ENCODE data around the gene SLC4A4.

SLC4A4 gene

GRCh38 chr4:71449040-71449439, 110.2 kb downstream of the SLC4A4 start:
- Mint-ChIP-seq H3K36me3 (no peaks in the 10 kb centered on the region), H3K27ac (no peak overlapping the region), H3K4me1 (no peaks in the 10 kb centered on the region), H3K9me3 (no peaks in the 10 kb centered on the region), H3K27me3 (no peaks in the 10 kb centered on the region), H3K4me3 (no peak overlapping the region)
- no peak for DNase-seq (ENCODE audit: low spot score in 2 of 2)
- no peak for ATAC-seq (ENCODE audit: low read depth)

GRCh38 chr4:71449878-71450277, 111.1 kb downstream of the SLC4A4 start:
- Mint-ChIP-seq H3K27me3 (no peaks in the 10 kb centered on the region), H3K27ac (no peak overlapping the region), H3K9me3 (no peaks in the 10 kb centered on the region), H3K4me3 (no peak overlapping the region), H3K36me3 (no peaks in the 10 kb centered on the region), H3K4me1 (no peaks in the 10 kb centered on the region)
- no peak for ATAC-seq (ENCODE audit: low read depth)
- no peak for DNase-seq (ENCODE audit: low spot score in 2 of 2)

- no peaks in the 10 kb centered on the region for H3K4me1 Mint-ChIP-seq
- DNase-seq (ENCODE audit: low spot score in 2 of 2) (no peak), ATAC-seq (ENCODE audit: low read depth) (no peak)
- H3K4me3 Mint-ChIP-seq = no peak overlapping the region
- H3K9me3 Mint-ChIP-seq = no peaks in the 10 kb centered on the region
- H3K27me3 Mint-ChIP-seq = no peaks in the 10 kb centered on the region
- H3K27ac Mint-ChIP-seq = no peak overlapping the region
- H3K36me3 Mint-ChIP-seq = no peaks in the 10 kb centered on the region
Observed at GRCh38 chr4:71453531-71453930, 114.7 kb downstream of the SLC4A4 start.

- Mint-ChIP-seq H3K27ac (no peak overlapping the region), H3K4me1 (no peaks in the 10 kb centered on the region)
Observed at GRCh38 chr4:71456841-71457240, 118.0 kb downstream of the SLC4A4 start.

GRCh38 chr4:71460371-71460770, 121.6 kb downstream of the SLC4A4 start:
- Mint-ChIP-seq H3K9me3 (no peaks in the 10 kb centered on the region), H3K27ac (no peak overlapping the region), H3K36me3 (no peaks in the 10 kb centered on the region), H3K4me1 (no peaks in the 10 kb centered on the region), H3K4me3 (no peak overlapping the region), H3K27me3 (no peaks in the 10 kb centered on the region)
- DNase-seq (ENCODE audit: low spot score in 2 of 2) = no peak
- ATAC-seq (ENCODE audit: low read depth) = no peak

More at GRCh38 chr4:71456841-71457240, 118.0 kb downstream of the SLC4A4 start:
- ATAC-seq (ENCODE audit: low read depth) (no peak), DNase-seq (ENCODE audit: low spot score in 2 of 2) (no peak)
- Mint-ChIP-seq H3K27me3 (no peaks in the 10 kb centered on the region), H3K9me3 (no peaks in the 10 kb centered on the region), H3K36me3 (no peaks in the 10 kb centered on the region), H3K4me3 (no peak overlapping the region)

- Mint-ChIP-seq H3K27me3 (no peaks in the 10 kb centered on the region), H3K36me3 (no peaks in the 10 kb centered on the region), H3K4me1 (no peaks in the 10 kb centered on the region), H3K27ac (no peak overlapping the region), H3K4me3 (no peak overlapping the region), H3K9me3 (no peaks in the 10 kb centered on the region)
- ATAC-seq (ENCODE audit: low read depth) (no peak), DNase-seq (ENCODE audit: low spot score in 2 of 2) (no peak)
Observed at GRCh38 chr4:71461422-71461821, 122.6 kb downstream of the SLC4A4 start.

GRCh38 chr4:71466775-71467174, 128.0 kb downstream of the SLC4A4 start:
- Mint-ChIP-seq H3K4me3 (no peak overlapping the region), H3K9me3 (no peaks in the 10 kb centered on the region), H3K27ac (no peak overlapping the region), H3K36me3 (no peaks in the 10 kb centered on the region), H3K4me1 (no peaks in the 10 kb centered on the region), H3K27me3 (no peaks in the 10 kb centered on the region)
- ATAC-seq (ENCODE audit: low read depth) = no peak
- no peak for DNase-seq (ENCODE audit: low spot score in 2 of 2)

GRCh38 chr4:71468116-71468710, 129.4 kb downstream of the SLC4A4 start:
- no peaks in the 10 kb centered on the region for H3K36me3 Mint-ChIP-seq
- H3K27me3 Mint-ChIP-seq = no peaks in the 10 kb centered on the region
- no peak for DNase-seq (ENCODE audit: low spot score in 2 of 2)
- no peak overlapping the region for H3K27ac Mint-ChIP-seq
- H3K9me3 Mint-ChIP-seq = no peaks in the 10 kb centered on the region
- no peaks in the 10 kb centered on the region for H3K4me1 Mint-ChIP-seq
- no peak for ATAC-seq (ENCODE audit: low read depth)
- H3K4me3 Mint-ChIP-seq = no peak overlapping the region

- no peaks in the 10 kb centered on the region for H3K9me3 Mint-ChIP-seq
- H3K27me3 Mint-ChIP-seq = no peaks in the 10 kb centered on the region
- H3K4me1 Mint-ChIP-seq = no peaks in the 10 kb centered on the region
- no peak for ATAC-seq (ENCODE audit: low read depth)
- H3K36me3 Mint-ChIP-seq = no peaks in the 10 kb centered on the region
- H3K4me3 Mint-ChIP-seq = no peak overlapping the region
- no peak for DNase-seq (ENCODE audit: low spot score in 2 of 2)
- no peak overlapping the region for H3K27ac Mint-ChIP-seq
Observed at GRCh38 chr4:71469541-71469940, 130.7 kb downstream of the SLC4A4 start.

- no peaks in the 10 kb centered on the region for H3K4me1 Mint-ChIP-seq
- no peaks in the 10 kb centered on the region for H3K9me3 Mint-ChIP-seq
Observed at GRCh38 chr4:71470524-71470923, 131.7 kb downstream of the SLC4A4 start.

GRCh38 chr4:71472946-71473345, 134.1 kb downstream of the SLC4A4 start:
- no peak overlapping the region for H3K27ac Mint-ChIP-seq
- DNase-seq (ENCODE audit: low spot score in 2 of 2) (no peak), ATAC-seq (ENCODE audit: low read depth) (no peak)
- H3K27me3 Mint-ChIP-seq = no peaks in the 10 kb centered on the region
- no peaks in the 10 kb centered on the region for H3K36me3 Mint-ChIP-seq
- H3K9me3 Mint-ChIP-seq = no peaks in the 10 kb centered on the region
- no peak overlapping the region for H3K4me3 Mint-ChIP-seq
- no peaks in the 10 kb centered on the region for H3K4me1 Mint-ChIP-seq

More at GRCh38 chr4:71470524-71470923, 131.7 kb downstream of the SLC4A4 start:
- Mint-ChIP-seq H3K4me3 (no peak overlapping the region), H3K27ac (no peak overlapping the region), H3K36me3 (no peaks in the 10 kb centered on the region), H3K27me3 (no peaks in the 10 kb centered on the region)
- ATAC-seq (ENCODE audit: low read depth) = no peak
- DNase-seq (ENCODE audit: low spot score in 2 of 2) = no peak

GRCh38 chr4:71473541-71474240, 134.9 kb downstream of the SLC4A4 start:
- Mint-ChIP-seq H3K36me3 (no peaks in the 10 kb centered on the region), H3K4me3 (no peak overlapping the region), H3K27me3 (no peaks in the 10 kb centered on the region), H3K27ac (no peak overlapping the region), H3K4me1 (no peaks in the 10 kb centered on the region), H3K9me3 (no peaks in the 10 kb centered on the region)
- DNase-seq (ENCODE audit: low spot score in 2 of 2) (no peak), ATAC-seq (ENCODE audit: low read depth) (no peak)

- H3K36me3 Mint-ChIP-seq = no peaks in the 10 kb centered on the region
- no peaks in the 10 kb centered on the region for H3K9me3 Mint-ChIP-seq
Observed at GRCh38 chr4:71474731-71475130, 135.9 kb downstream of the SLC4A4 start.

GRCh38 chr4:71476240-71476639, 137.4 kb downstream of the SLC4A4 start:
- no peak overlapping the region for H3K4me3 Mint-ChIP-seq
- H3K27me3 Mint-ChIP-seq = no peaks in the 10 kb centered on the region
- H3K4me1 Mint-ChIP-seq = no peaks in the 10 kb centered on the region
- no peak for ATAC-seq (ENCODE audit: low read depth)
- H3K36me3 Mint-ChIP-seq = no peaks in the 10 kb centered on the region
- H3K9me3 Mint-ChIP-seq = no peaks in the 10 kb centered on the region
- DNase-seq (ENCODE audit: low spot score in 2 of 2) = no peak
- H3K27ac Mint-ChIP-seq = no peak overlapping the region

More at GRCh38 chr4:71474731-71475130, 135.9 kb downstream of the SLC4A4 start:
- Mint-ChIP-seq H3K4me1 (no peaks in the 10 kb centered on the region), H3K27ac (no peak overlapping the region), H3K4me3 (no peak overlapping the region), H3K27me3 (no peaks in the 10 kb centered on the region)
- no peak for ATAC-seq (ENCODE audit: low read depth)
- no peak for DNase-seq (ENCODE audit: low spot score in 2 of 2)
